Activated CD4-positive, CD25-positive, alpha-beta regulatory T cell (primary cell): ENCODE measurements around the gene SIM2.

ENCODE experiments used
- DNase-seq, 4 experiments: peaks; one replicate each; lab custom pipeline; 2025; lab: John Stamatoyannopoulos, UW

The SIM2 gene

GRCh38 chr21:36738489-36739126 lies 39.7 kb downstream of the SIM2 start:
- DNase-seq: no peak

GRCh38 chr21:36741506-36741905 lies 42.6 kb downstream of the SIM2 start:
- DNase-seq: no peak

GRCh38 chr21:36743008-36743407 lies 44.1 kb downstream of the SIM2 start:
- DNase-seq: no peak

GRCh38 chr21:36743446-36743845 lies 44.5 kb downstream of the SIM2 start:
- no peak for DNase-seq

- DNase-seq: no peak
These were observed 45.3 kb downstream of the SIM2 start for GRCh38 chr21:36744190-36744559.

- DNase-seq: no peak
These were observed 45.8 kb downstream of the SIM2 start for GRCh38 chr21:36744560-36745231.

GRCh38 chr21:36745459-36745858 lies 46.5 kb downstream of the SIM2 start:
- no peak for DNase-seq

- no peak for DNase-seq
These were observed 48.3 kb downstream of the SIM2 start for GRCh38 chr21:36747041-36747814.

- DNase-seq: peak in 1 of 4 experiments; percentile 18
These were observed 49.0 kb downstream of the SIM2 start for GRCh38 chr21:36747815-36748383.

- no peak for DNase-seq
These were observed 51.1 kb downstream of the SIM2 start for GRCh38 chr21:36749935-36750575.

- DNase-seq: no peak
These were observed 51.7 kb downstream of the SIM2 start for GRCh38 chr21:36750576-36750959.

GRCh38 chr21:36751383-36751782 lies 52.5 kb downstream of the SIM2 start:
- no peak for DNase-seq

- DNase-seq: no peak
These were observed 54.6 kb downstream of the SIM2 start for GRCh38 chr21:36753556-36753955.

- no peak for DNase-seq
These were observed 55.5 kb downstream of the SIM2 start for GRCh38 chr21:36754241-36754898.

GRCh38 chr21:36756527-36756926 lies 57.6 kb downstream of the SIM2 start:
- DNase-seq: no peak

- DNase-seq: no peak
These were observed 58.3 kb downstream of the SIM2 start for GRCh38 chr21:36757196-36757595.

- no peak for DNase-seq
These were observed 60.6 kb downstream of the SIM2 start for GRCh38 chr21:36759348-36760083.

- no peak for DNase-seq
These were observed 62.8 kb downstream of the SIM2 start for GRCh38 chr21:36761685-36762084.

- DNase-seq: no peak
These were observed 63.7 kb downstream of the SIM2 start for GRCh38 chr21:36762642-36763041.

GRCh38 chr21:36763305-36763704 lies 64.4 kb downstream of the SIM2 start:
- DNase-seq: no peak

- DNase-seq: no peak
These were observed 66.3 kb downstream of the SIM2 start for GRCh38 chr21:36765229-36765628.
